Activated naive CD8-positive, alpha-beta T cell treated with anti-CD3 and anti-CD28 coated beads, Interleukin-2, amount 10 ng/mL, durations not matched to agents 7 days and 5 days (primary cell): ENCODE measurements around the gene RAC2. TPM values are rescaled to one million over a fixed set of nuclear protein-coding genes. Genes with fewer than 3 reads are reported as not detected.

Source experiments
- ATAC-seq: fragments of 150-1000 bp; cut with Tn5 transposase; one replicate; pipeline ENCODE4 v1.10.0; 2021; ENCODE audit warnings: low read depth, moderate library complexity
- POLR2A ChIA-PET: fragments of 350-600 bp; sonication (Branson Sonifier 250); formaldehyde crosslinking; loops from one replicate; lab custom pipeline; 2021; ENCODE audit warnings: antibody characterized with exemption; lab: Charles Lee
- DNase-seq: peaks from one replicate; pipeline ENCODE4 v3.0.0; 2021
- H3K27ac Mint-ChIP-seq: one replicate; pipeline ENCODE4 v1.8.0; 2022; ENCODE audit warnings: mild to moderate bottlenecking, mixed read lengths
- H3K27me3 Mint-ChIP-seq: one replicate; pipeline ENCODE4 v1.8.0; 2022; ENCODE audit warnings: mild to moderate bottlenecking, moderate library complexity, mixed read lengths
- H3K36me3 Mint-ChIP-seq: one replicate; pipeline ENCODE4 v1.8.0; 2021; ENCODE audit warnings: mild to moderate bottlenecking, mixed read lengths
- H3K4me1 Mint-ChIP-seq: one replicate; pipeline ENCODE4 v1.8.0; 2021; ENCODE audit warnings: mixed read lengths
- H3K4me3 Mint-ChIP-seq: one replicate; pipeline ENCODE4 v1.8.0; 2022; ENCODE audit warnings: mild to moderate bottlenecking, moderate library complexity, mixed read lengths
- H3K9me3 Mint-ChIP-seq: one replicate; pipeline ENCODE4 v1.8.0; 2021; ENCODE audit warnings: mixed read lengths
- total RNA-seq, 2 experiments: library from RNA; stranded (reverse); gene quantifications; one replicate each; pipeline ENCODE4 v1.2.3, GENCODE V29; 2021

Gene RAC2
- total RNA-seq, 2 experiments from 2014 or later, result 963 to 1,011 TPM

- H3K4me1 Mint-ChIP-seq, result peaks cover 27% of the 10 kb centered on the region
- POLR2A ChIA-PET, result interaction anchor here (1.5 to 2.1 kb wide), 2 partner anchors 14 to 20 kb away, joined by 3 to 6 read pairs; no protein-coding TSS in a partner anchor
- peaks cover under 1% of the 10 kb centered on the region for H3K36me3 Mint-ChIP-seq
- H3K4me3 Mint-ChIP-seq, result no peak overlapping the region
- ATAC-seq (no peak), DNase-seq (peak; percentile 16)
- H3K27ac Mint-ChIP-seq, result no peak overlapping the region
- H3K27me3 Mint-ChIP-seq, result no peaks in the 10 kb centered on the region
- no peaks in the 10 kb centered on the region for H3K9me3 Mint-ChIP-seq
Observed at GRCh38 chr22:37179622-37180420, 64.2 kb downstream of the RAC2 start.

GRCh38 chr22:37179126-37179470 is 65.0 kb downstream of the RAC2 start:
- Mint-ChIP-seq H3K36me3 (peaks cover 5% of the 10 kb centered on the region), H3K27me3 (no peaks in the 10 kb centered on the region), H3K9me3 (no peaks in the 10 kb centered on the region), H3K27ac (no peak overlapping the region), H3K4me3 (no peak overlapping the region), H3K4me1 (peaks cover 25% of the 10 kb centered on the region)
- no peak for ATAC-seq
- peak; percentile 15 for DNase-seq
- POLR2A ChIA-PET, result no interaction called here

- ATAC-seq (no peak), DNase-seq (peak; percentile 8)
- POLR2A ChIA-PET, result interaction anchor here (1.0 to 1.8 kb wide), 2 partner anchors 9 to 99 kb away, joined by 3 to 7 read pairs; partner anchors contain the start of gene C1QTNF6
- Mint-ChIP-seq H3K27ac (no peak overlapping the region), H3K9me3 (no peaks in the 10 kb centered on the region), H3K4me3 (no peak overlapping the region), H3K4me1 (peaks cover 22% of the 10 kb centered on the region), H3K27me3 (no peaks in the 10 kb centered on the region), H3K36me3 (peaks cover 5% of the 10 kb centered on the region)
Observed at GRCh38 chr22:37178350-37179125, 65.5 kb downstream of the RAC2 start.

GRCh38 chr22:37177755-37178154 is 66.3 kb downstream of the RAC2 start:
- H3K27ac Mint-ChIP-seq, result peak overlapping the region; percentile 32
- H3K36me3 Mint-ChIP-seq, result peaks cover 5% of the 10 kb centered on the region
- no peaks in the 10 kb centered on the region for H3K27me3 Mint-ChIP-seq
- ATAC-seq (no peak), DNase-seq (peak; percentile 15)
- no peak overlapping the region for H3K4me3 Mint-ChIP-seq
- POLR2A ChIA-PET, result interaction anchor here (0.9 to 1.8 kb wide), 3 partner anchors 10 to 98 kb away, joined by 3 to 7 read pairs (median 3); partner anchors contain the start of gene C1QTNF6
- peaks cover 16% of the 10 kb centered on the region for H3K4me1 Mint-ChIP-seq
- no peaks in the 10 kb centered on the region for H3K9me3 Mint-ChIP-seq

GRCh38 chr22:37177221-37177620 is 66.8 kb downstream of the RAC2 start:
- peaks cover 15% of the 10 kb centered on the region for H3K4me1 Mint-ChIP-seq
- H3K27ac Mint-ChIP-seq, result no peak overlapping the region
- H3K36me3 Mint-ChIP-seq, result peaks cover 5% of the 10 kb centered on the region
- no peak overlapping the region for H3K4me3 Mint-ChIP-seq
- no peaks in the 10 kb centered on the region for H3K9me3 Mint-ChIP-seq
- POLR2A ChIA-PET, result interaction anchor here (0.5 to 1.8 kb wide), 4 partner anchors 10 to 115 kb away, joined by 3 to 7 read pairs (median 4); partner anchors contain the start of gene C1QTNF6
- no peak for ATAC-seq
- no peaks in the 10 kb centered on the region for H3K27me3 Mint-ChIP-seq
- peak; percentile 10 for DNase-seq

- POLR2A ChIA-PET, result no interaction called here
- Mint-ChIP-seq H3K9me3 (no peaks in the 10 kb centered on the region), H3K27ac (peak overlapping the region; percentile 53), H3K4me3 (no peak overlapping the region), H3K4me1 (peaks cover 14% of the 10 kb centered on the region), H3K27me3 (no peaks in the 10 kb centered on the region), H3K36me3 (peaks cover 5% of the 10 kb centered on the region)
- ATAC-seq (peak; percentile 48), DNase-seq (peak; percentile 33)
Observed at GRCh38 chr22:37176464-37177061, 67.5 kb downstream of the RAC2 start.

- POLR2A ChIA-PET, result interaction anchor here (0.7 to 1.5 kb wide), 3 partner anchors 26 to 53 kb away, joined by 3 to 5 read pairs (median 4); partner anchors contain the start of gene IL2RB
Observed at GRCh38 chr22:37175414-37176281, 68.4 kb downstream of the RAC2 start.

More at GRCh38 chr22:37175414-37176281, 68.4 kb downstream of the RAC2 start:
- Mint-ChIP-seq H3K4me3 (no peak overlapping the region), H3K36me3 (peaks cover 5% of the 10 kb centered on the region), H3K27ac (no peak overlapping the region), H3K4me1 (peaks cover 19% of the 10 kb centered on the region), H3K9me3 (no peaks in the 10 kb centered on the region), H3K27me3 (no peaks in the 10 kb centered on the region)
- peak; percentile 24 for DNase-seq
- ATAC-seq, result no peak

Other genes starting within 250 kb of the RAC2 start
- gene TST, start 224.8 kb downstream of the RAC2 start, total RNA-seq, result 1 to 10 TPM; 3.7 to 6.1 TPM
- 10 to 100 TPM; 23.1 to 23.4 TPM for gene MPST, start 224.5 kb downstream of the RAC2 start, total RNA-seq
- gene KCTD17, start 192.5 kb downstream of the RAC2 start, total RNA-seq, result 10 to 100 TPM; 28.1 to 34.7 TPM
- 1 to 10 TPM; 1.8 to 2.2 TPM for gene TMPRSS6, start 134.6 kb downstream of the RAC2 start, total RNA-seq
- gene IL2RB, start 94.4 kb downstream of the RAC2 start, total RNA-seq, result 100 to 1,000 TPM; 223 to 232 TPM
- gene C1QTNF6, start 56.0 kb downstream of the RAC2 start, total RNA-seq, result 10 to 100 TPM; 15.2 to 15.7 TPM
- 10 to 100 TPM; 10.1 to 11.3 TPM for gene SSTR3, start 31.8 kb downstream of the RAC2 start, total RNA-seq
- 100 to 1,000 TPM; 149 to 157 TPM for gene CYTH4, start 38.2 kb upstream of the RAC2 start, total RNA-seq
- gene ELFN2, start 183.2 kb upstream of the RAC2 start, total RNA-seq, result under 1 TPM; 0.26 to 0.47 TPM
- 100 to 1,000 TPM; 207 to 211 TPM for gene MFNG, start 242.1 kb upstream of the RAC2 start, total RNA-seq